Prostate gland (tissue), 2 donors: ENCODE results near the gene DMBT1.

Experiments
- POLR2A ChIP-seq: fragments of 450-650 bp; IDR thresholded peaks from one replicate; pipeline ENCODE4 v1.6.1; 2016; ENCODE audit warnings: antibody characterized with exemption, mild to moderate bottlenecking
- POLR2AphosphoS5 ChIP-seq: sonication (generic); formaldehyde crosslinking; IDR thresholded peaks from one replicate; pipeline ENCODE4 v1.6.1; 2017; ENCODE audit warnings: antibody characterized with exemption
- TF ChIP-seq, protein P1 (sequence below), 4 experiments: fragments of 200-600 bp in 2 of 4; fragments of 450-650 bp in 2 of 4; sonication (generic) in 2 of 4; IDR thresholded peaks; 1 replicate in 3 of 4; 2 replicates in 1 of 4; pipeline ENCODE4 v1.5.1; 2016 to 2019; ENCODE audit warnings: antibody characterized with exemption in 4 of 4, mild to moderate bottlenecking in 2 of 4, moderate library complexity in 2 of 4

- TF ChIP-seq POLR2A, result no peak
- TF ChIP-seq, protein P1, sequence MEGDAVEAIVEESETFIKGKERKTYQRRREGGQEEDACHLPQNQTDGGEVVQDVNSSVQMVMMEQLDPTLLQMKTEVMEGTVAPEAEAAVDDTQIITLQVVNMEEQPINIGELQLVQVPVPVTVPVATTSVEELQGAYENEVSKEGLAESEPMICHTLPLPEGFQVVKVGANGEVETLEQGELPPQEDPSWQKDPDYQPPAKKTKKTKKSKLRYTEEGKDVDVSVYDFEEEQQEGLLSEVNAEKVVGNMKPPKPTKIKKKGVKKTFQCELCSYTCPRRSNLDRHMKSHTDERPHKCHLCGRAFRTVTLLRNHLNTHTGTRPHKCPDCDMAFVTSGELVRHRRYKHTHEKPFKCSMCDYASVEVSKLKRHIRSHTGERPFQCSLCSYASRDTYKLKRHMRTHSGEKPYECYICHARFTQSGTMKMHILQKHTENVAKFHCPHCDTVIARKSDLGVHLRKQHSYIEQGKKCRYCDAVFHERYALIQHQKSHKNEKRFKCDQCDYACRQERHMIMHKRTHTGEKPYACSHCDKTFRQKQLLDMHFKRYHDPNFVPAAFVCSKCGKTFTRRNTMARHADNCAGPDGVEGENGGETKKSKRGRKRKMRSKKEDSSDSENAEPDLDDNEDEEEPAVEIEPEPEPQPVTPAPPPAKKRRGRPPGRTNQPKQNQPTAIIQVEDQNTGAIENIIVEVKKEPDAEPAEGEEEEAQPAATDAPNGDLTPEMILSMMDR (IDR thresholded peaks at IDR 0.05), result no peak
- TF ChIP-seq POLR2AphosphoS5, result no peak
Measured at GRCh38 chr10:122673731-122674130, 113.2 kb downstream of the DMBT1 start.
